Gastrocnemius medialis (tissue), 4 donors: ENCODE measurements around the gene SERPINB13. TPM values are rescaled to one million over a fixed set of nuclear protein-coding genes. Genes with fewer than 3 reads are reported as not detected.

Source experiments
- ATAC-seq, 2 donors: fragments of 150-250 bp; one replicate each; pipeline ENCODE4 v1.9.1; 2016
- DNase-seq, 2 donors: peaks; one replicate each; pipeline ENCODE4 v3.0.0-alpha.2; 2019
- H3K27ac ChIP-seq, 4 donors: fragments of 200-600 bp; sonication (generic); 1 replicate in 1 of 4; 2 replicates in 3 of 4; pipeline ENCODE4 v1.5.1; 2016 to 2018; ENCODE audit warnings: mild to moderate bottlenecking in 2 of 4, moderate library complexity in 1 of 4
- H3K27me3 ChIP-seq, 3 donors: fragments of 200-600 bp; sonication (generic) in 2 of 3; 1 replicate in 1 of 3; 2 replicates in 2 of 3; pipeline versions ENCODE4 v1.5.1 to v1.6.0; 2016 to 2019; ENCODE audit warnings: mild to moderate bottlenecking in 1 of 3, moderate library complexity in 1 of 3
- H3K36me3 ChIP-seq, 2 donors: fragments of 200-600 bp; sonication (generic) in 1 of 2; one replicate each; pipeline ENCODE4 v1.5.1; 2017 to 2018
- H3K4me1 ChIP-seq, 2 donors: fragments of 200-600 bp; sonication (generic) in 1 of 2; one replicate each; pipeline ENCODE4 v1.5.1; 2016 to 2017; ENCODE audit warnings: mild to moderate bottlenecking in 2 of 2
- H3K4me3 ChIP-seq, 4 donors: fragments of 200-600 bp; sonication (generic) in 3 of 4; 1 replicate in 1 of 4; 2 replicates in 3 of 4; pipeline ENCODE4 v1.5.1; 2016 to 2019; ENCODE audit warnings: mild to moderate bottlenecking in 2 of 4
- H3K9me3 ChIP-seq, 3 donors: fragments of 200-600 bp; sonication (generic) in 2 of 3; 1 replicate in 1 of 3; 2 replicates in 2 of 3; pipeline ENCODE4 v1.5.1; 2016 to 2019
- CTCF ChIP-seq, 5 experiments: fragments of 450-650 bp in 3 of 5; fragments of 200-600 bp in 2 of 5; sonication (generic) in 2 of 5; IDR thresholded peaks in 4 of 5; conservative IDR thresholded peaks in 1 of 5; 1 replicate in 4 of 5; 2 replicates in 1 of 5; pipeline ENCODE4 v1.5.1; 2016 to 2019; ENCODE audit warnings: antibody characterized with exemption in 5 of 5, mild to moderate bottlenecking in 3 of 5, moderate library complexity in 3 of 5
- POLR2A ChIP-seq, 2 donors: fragments of 450-650 bp; IDR thresholded peaks; one replicate each; pipeline ENCODE4 v1.6.1; 2017; ENCODE audit warnings: antibody characterized with exemption in 2 of 2, mild to moderate bottlenecking in 2 of 2, moderate library complexity in 2 of 2
- in situ Hi-C, 4 donors: fragments of 200-750 bp; cut with MboI; loops; one replicate each; pipeline versions ENCODE4 v1.15.0 to v1.8.0; 2017; ENCODE audit warnings: low sequenced_read_pairs in 4 of 4
- intact Hi-C: fragments of 100-400 bp; cut with DNase I; formaldehyde crosslinking; loops from one replicate; pipeline ENCODE4 v1.15.1; 2023; ENCODE audit warnings: low total_unique reads
- total RNA-seq, 4 donors: library from RNA; depleted of rRNA; stranded (reverse); fragments of >200 nt; gene quantifications; one replicate each; pipeline versions ENCODE4 v1.1.0 to v1.2.3, GENCODE V29; 2016

The SERPINB13 gene
- total RNA-seq, 4 donors from 2014 or later: not detected

- intact Hi-C loops (no loop called here), in situ Hi-C loops (no loop called here)
- ATAC-seq (no peak), DNase-seq (no peak)
- Histone ChIP-seq H3K36me3 (no peaks in the 10 kb centered on the region), H3K27me3 (no peaks in the 10 kb centered on the region), H3K4me1 (no peaks in the 10 kb centered on the region), H3K9me3 (no peaks in the 10 kb centered on the region), H3K27ac (no peak overlapping the region), H3K4me3 (no peak overlapping the region)
- TF ChIP-seq POLR2A (IDR thresholded peaks at IDR 0.05) (no peak), CTCF (IDR thresholded peaks at IDR 0.05 in 4 of 5, conservative IDR thresholded peaks at IDR 0.05 in 1 of 5) (no peak)
Observed at GRCh38 chr18:63646936-63647335, 59.8 kb downstream of the SERPINB13 start.

GRCh38 chr18:63648241-63648640 is 61.1 kb downstream of the SERPINB13 start:
- TF ChIP-seq POLR2A (IDR thresholded peaks at IDR 0.05) (no peak), CTCF (IDR thresholded peaks at IDR 0.05 in 4 of 5, conservative IDR thresholded peaks at IDR 0.05 in 1 of 5) (no peak)
- Histone ChIP-seq H3K36me3 (no peaks in the 10 kb centered on the region), H3K4me1 (no peaks in the 10 kb centered on the region), H3K27ac (no peak overlapping the region), H3K27me3 (no peaks in the 10 kb centered on the region), H3K9me3 (no peaks in the 10 kb centered on the region), H3K4me3 (no peak overlapping the region)
- intact Hi-C loops: no loop called here
- DNase-seq (no peak), ATAC-seq (no peak)
- in situ Hi-C loops: no loop called here

Other genes with a start within 250 kb of the SERPINB13 start
- 10 to 100 TPM; 11.2 to 18.6 (median 14.4) TPM for gene KDSR, start 220.1 kb upstream of the SERPINB13 start, total RNA-seq
- gene VPS4B, start 164.9 kb upstream of the SERPINB13 start, total RNA-seq: 10 to 100 TPM; 13.4 to 18.2 (median 16.0) TPM
- not detected for gene SERPINB5, start 110.4 kb upstream of the SERPINB13 start, total RNA-seq
- gene SERPINB12, start 45.0 kb upstream of the SERPINB13 start, total RNA-seq: not detected
- under 1 TPM in 1 of 4 donors, not detected in 3; 0.13 TPM for gene SERPINB4, start 56.9 kb downstream of the SERPINB13 start, total RNA-seq
- not detected for gene SERPINB3, start 74.5 kb downstream of the SERPINB13 start, total RNA-seq
- gene SERPINB11, start 115.6 kb downstream of the SERPINB13 start, total RNA-seq: not detected
- not detected for gene SERPINB7, start 188.1 kb downstream of the SERPINB13 start, total RNA-seq